Stimulated activated naive CD4-positive, alpha-beta T cell (primary cell): ENCODE data around the gene TTLL11.

Experiments used
- DNase-seq, 6 experiments: peaks; one replicate each; lab custom pipeline; 2025; lab: John Stamatoyannopoulos, UW

The TTLL11 gene

GRCh38 chr9:122092611-122093506 lies at the start of gene TTLL11:
Gene TTLL11 (minus strand): TSS chr9:122093308. CDS start chr9:122093148, 160 bp downstream.
- peak; percentile 92 to 97 (median 94) for DNase-seq

GRCh38 chr9:122141671-122142070 lies 48.6 kb upstream of the TTLL11 start:
- DNase-seq, result no peak

GRCh38 chr9:122140368-122141193 lies 47.5 kb upstream of the TTLL11 start:
- DNase-seq, result no peak

- no peak for DNase-seq
These were observed 45.6 kb upstream of the TTLL11 start for GRCh38 chr9:122138560-122139268.

- DNase-seq, result no peak
These were observed 42.4 kb upstream of the TTLL11 start for GRCh38 chr9:122135529-122135859.

- DNase-seq, result no peak
These were observed 41.9 kb upstream of the TTLL11 start for GRCh38 chr9:122134822-122135528.

GRCh38 chr9:122133984-122134535 lies 41.0 kb upstream of the TTLL11 start:
- no peak for DNase-seq

- no peak for DNase-seq
These were observed 40.3 kb upstream of the TTLL11 start for GRCh38 chr9:122133263-122133983.

- DNase-seq, result no peak
These were observed 39.4 kb upstream of the TTLL11 start for GRCh38 chr9:122132539-122132938.

GRCh38 chr9:122131401-122132001 lies 38.4 kb upstream of the TTLL11 start:
- DNase-seq, result no peak

- DNase-seq, result no peak
These were observed 37.7 kb upstream of the TTLL11 start for GRCh38 chr9:122130837-122131236.

GRCh38 chr9:122129969-122130368 lies 36.9 kb upstream of the TTLL11 start:
- DNase-seq, result no peak

GRCh38 chr9:122128969-122129343 lies 35.8 kb upstream of the TTLL11 start:
- no peak for DNase-seq

- DNase-seq, result peak in 1 of 6 experiments; percentile 6
These were observed 35.2 kb upstream of the TTLL11 start for GRCh38 chr9:122128007-122128968.

- no peak for DNase-seq
These were observed 34.3 kb upstream of the TTLL11 start for GRCh38 chr9:122127396-122127798.

GRCh38 chr9:122126331-122127261 lies 33.5 kb upstream of the TTLL11 start:
- no peak for DNase-seq

GRCh38 chr9:122125509-122126330 lies 32.6 kb upstream of the TTLL11 start:
- no peak for DNase-seq
